HG03025 (cell line): ENCODE data around the gene DFFA.
"Not testable (repeated sequence)": the region's sequence is repeated elsewhere in the genome, so short reads cannot be mapped to it uniquely, and the experiment has no call there.

Experiments
- ATAC-seq: cut with Tn5 transposase; IDR thresholded peaks from one replicate; pipeline ENCODE4 v1.9.1; 2021; ENCODE audit warnings: mild to moderate bottlenecking, moderate library complexity; ENCODE audit not compliant: unreplicated experiment, low FRiP score

Gene DFFA

DNA sequence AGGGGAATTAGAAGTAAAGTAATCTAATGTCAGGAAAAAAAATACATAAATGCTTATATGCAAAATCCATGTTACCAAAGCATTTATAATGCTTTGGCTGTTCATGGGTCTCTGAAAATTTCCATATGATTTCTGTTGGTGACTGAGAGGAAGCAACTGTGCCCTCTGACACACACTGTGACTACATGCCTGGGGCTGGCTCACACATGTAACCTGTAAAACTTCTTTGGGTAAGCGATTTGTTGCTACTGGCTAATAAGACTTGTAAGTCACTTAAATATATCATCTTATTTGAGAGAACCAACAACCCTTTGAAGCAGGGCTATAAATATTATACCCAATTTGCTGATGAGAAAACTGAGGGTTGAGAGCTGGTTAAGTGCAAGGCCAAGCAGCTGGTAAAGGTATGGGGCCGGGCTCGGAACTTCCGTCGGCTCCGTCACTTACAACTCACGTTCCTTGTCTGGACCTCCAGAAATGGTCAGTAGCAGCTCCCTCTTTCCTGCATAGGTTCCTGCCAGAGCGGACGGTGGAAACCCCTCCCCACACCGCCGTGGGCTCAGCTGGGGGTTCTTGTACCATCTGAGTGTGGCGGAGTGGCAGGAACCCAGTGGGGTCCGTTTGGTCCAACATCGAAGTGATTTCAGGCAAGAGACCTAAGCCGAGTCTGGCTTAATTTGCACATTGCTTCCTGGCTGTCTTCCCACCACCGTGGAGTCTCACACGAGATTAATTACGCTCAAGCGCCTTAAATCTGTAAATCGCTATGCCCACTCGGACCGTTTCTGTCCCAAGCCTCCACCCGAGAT lies 714 bp downstream of the DFFA start:
- no peak for ATAC-seq

- no peak for ATAC-seq
Measured at GRCh38 chr1:10470043-10470442, 2.3 kb downstream of the DFFA start.

GRCh38 chr1:10467078-10467477 lies 5.3 kb downstream of the DFFA start:
- ATAC-seq: no peak

DNA sequence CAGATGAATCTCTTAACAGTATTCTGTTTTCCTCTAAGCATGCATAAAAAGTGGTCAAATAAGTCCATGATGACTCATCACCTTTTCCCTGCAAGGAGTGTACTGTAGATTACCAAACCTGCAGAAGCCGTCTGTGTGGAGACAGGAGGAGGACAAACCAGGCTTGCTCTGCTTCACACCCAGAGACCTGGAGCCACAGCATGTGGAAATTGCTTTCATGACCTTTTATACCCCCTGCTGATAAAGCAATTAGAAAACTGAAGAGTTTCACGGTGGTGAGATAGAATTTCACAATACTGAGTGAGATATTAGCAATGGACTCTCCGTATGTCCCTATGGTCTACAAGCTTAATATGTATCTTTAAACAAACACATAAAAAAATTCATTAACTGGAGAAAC lies 13.1 kb downstream of the DFFA start:
- no peak for ATAC-seq

DNA sequence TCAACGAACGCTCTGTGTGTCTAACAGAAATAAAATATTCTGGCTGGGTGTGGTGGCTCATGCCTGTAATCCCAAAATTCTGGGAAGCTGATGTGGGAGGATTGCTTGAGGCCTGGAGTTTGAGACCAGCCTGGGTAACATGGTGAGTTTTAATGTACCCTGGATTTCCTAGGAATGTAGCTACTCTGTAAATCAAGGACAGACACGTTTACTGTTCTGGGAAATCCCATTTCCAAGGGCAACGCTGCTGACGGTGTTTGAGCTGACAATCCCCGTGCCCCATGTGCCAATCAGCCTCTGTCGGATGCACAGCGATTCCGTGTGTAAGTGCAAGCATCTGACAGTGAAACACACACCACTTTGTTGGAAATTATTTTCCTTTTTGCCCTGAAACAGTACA lies 14.5 kb downstream of the DFFA start:
- ATAC-seq: no peak

- not testable (repeated sequence) for ATAC-seq
Measured at GRCh38 chr1:10457462-10457861, 14.9 kb downstream of the DFFA start.

- no peak for ATAC-seq
Measured at GRCh38 chr1:10456661-10457060, 15.7 kb downstream of the DFFA start.

DNA sequence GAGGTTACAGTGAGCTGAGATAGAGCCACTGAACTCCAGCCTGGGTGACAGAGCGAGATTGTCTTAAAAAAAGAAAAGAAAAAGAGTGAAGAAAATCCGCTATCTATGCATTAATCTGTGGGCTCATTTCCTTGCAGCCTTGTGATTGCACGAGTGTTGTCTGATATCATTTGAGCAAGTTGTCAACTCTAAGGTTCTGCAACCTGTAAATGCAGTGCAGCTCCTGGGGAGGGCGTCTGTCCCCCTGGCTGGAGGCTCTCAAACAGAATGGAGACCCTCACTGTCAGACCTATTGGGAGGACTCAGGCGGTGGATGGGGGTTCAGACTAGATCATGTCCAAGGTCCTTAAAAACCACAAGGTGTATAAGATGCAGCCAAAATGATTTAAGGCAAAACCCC lies 16.3 kb downstream of the DFFA start:
- ATAC-seq: no peak

GRCh38 chr1:10451287-10451686 lies 21.0 kb downstream of the DFFA start:
- no peak for ATAC-seq

GRCh38 chr1:10450836-10451235 lies 21.5 kb downstream of the DFFA start:
- ATAC-seq: no peak

GRCh38 chr1:10450156-10450814 lies 22.0 kb downstream of the DFFA start:
- no peak for ATAC-seq

GRCh38 chr1:10449751-10450150 lies 22.6 kb downstream of the DFFA start, which contains the start of gene CORT:
CORT (plus strand) TSS chr1:10450031; CDS start chr1:10450224, 193 bp downstream.
- no peak for ATAC-seq

DNA sequence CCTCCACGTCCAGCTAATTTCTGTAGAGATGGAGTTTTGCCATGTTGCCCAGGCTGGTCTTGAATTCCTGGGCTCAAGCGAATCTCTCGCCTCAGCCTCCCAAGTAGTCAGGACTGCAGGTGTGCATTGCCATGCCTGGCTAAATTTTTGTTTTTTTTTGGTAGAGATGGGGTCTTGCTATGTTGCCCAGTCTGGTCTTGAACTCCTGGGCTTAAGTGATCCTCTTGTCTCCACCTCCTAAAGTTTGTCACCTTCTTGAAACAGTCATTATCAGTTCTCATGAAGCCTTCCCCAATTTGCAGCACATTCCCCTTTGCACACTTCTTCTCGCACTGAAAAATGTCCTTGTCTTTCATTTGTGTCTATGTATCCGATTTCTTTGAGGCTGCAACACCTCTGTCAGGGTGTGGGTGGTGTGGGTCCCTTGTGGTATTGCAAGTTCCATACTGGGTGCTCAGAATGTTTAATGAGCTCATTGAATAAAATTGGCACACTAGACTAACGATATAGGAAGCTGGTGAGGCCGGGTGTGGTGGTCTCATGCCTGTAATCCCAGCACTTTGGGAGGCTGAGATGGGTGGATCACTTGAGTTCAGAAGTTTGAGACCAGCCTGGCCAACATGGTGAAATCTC lies 25.4 kb downstream of the DFFA start:
- ATAC-seq: no peak

DNA sequence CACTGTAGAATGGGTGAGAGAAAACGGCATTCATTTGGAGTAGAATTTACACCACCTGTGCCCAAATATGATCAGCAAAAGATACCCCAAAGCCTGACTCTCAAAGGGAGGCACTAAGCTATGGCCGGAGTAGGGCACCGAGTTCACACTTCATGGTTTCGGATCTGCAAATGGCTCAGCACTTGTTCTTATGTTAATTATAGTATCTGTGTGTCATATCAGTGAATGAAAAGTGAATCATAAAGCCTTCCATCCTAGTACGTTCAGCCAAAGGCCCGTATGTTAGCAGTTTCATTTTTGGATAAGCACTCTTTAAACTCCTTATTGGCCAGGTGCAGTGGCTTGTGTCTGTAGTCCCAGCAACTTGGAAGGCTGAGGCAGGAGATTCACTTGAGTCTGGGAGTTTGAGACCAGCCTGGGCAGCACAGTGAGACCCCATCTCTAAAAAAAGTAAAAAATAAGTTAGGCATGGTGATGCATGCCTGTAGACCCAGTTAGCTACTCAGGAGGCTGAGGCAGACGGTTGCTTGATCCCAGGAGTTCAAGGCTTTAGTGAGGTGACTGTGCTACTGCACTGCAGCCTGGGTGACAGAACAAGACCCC lies 27.4 kb downstream of the DFFA start:
- ATAC-seq: no peak

- ATAC-seq: no peak
Measured at GRCh38 chr1:10444248-10444647, 28.1 kb downstream of the DFFA start.

GRCh38 chr1:10440794-10441193 lies 31.5 kb downstream of the DFFA start:
- no peak for ATAC-seq

- ATAC-seq: no peak
Measured at GRCh38 chr1:10440305-10440704, 32.0 kb downstream of the DFFA start.

GRCh38 chr1:10438677-10439163 lies 33.6 kb downstream of the DFFA start:
- ATAC-seq: no peak

DNA sequence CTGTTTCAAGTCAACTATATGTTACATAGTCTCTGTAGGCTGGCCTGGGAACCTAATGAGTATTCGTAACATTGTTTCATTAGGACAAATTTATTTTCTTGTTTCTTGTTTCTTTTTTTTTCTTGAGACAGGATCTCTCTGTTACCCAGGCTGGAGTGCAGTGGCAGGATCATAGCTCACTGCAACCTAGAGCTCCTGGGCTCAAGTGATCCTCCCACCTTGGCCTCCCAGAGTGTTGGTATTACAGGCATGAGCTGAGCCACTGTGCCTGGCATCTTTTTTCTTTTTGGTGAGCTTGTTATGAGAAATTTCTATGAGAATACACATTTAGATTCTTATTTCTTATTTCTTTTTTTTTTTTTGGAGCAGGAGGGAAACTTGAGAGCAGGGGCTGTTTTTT lies 35.3 kb downstream of the DFFA start:
- no peak for ATAC-seq

GRCh38 chr1:10434590-10434989 lies 37.7 kb downstream of the DFFA start:
- no peak for ATAC-seq

GRCh38 chr1:10433790-10434189 lies 38.5 kb downstream of the DFFA start:
- ATAC-seq: no peak
